ENCODE measurements around the gene CXCR1. TPM values are rescaled to one million over a fixed set of nuclear protein-coding genes. Genes with fewer than 3 reads are reported as not detected.

CXCR1 gene
- total RNA-seq, 2 donors from 2014 or later, result 0.41 to 4.4 TPM

GRCh38 chr2:218196974-218197373 lies 30.2 kb upstream of the CXCR1 start:
- H3K4me1 ChIP-seq (ENCODE audit: control insufficient read depth in 1 of 2, low read depth in 2 of 2), result no peaks in the 10 kb centered on the region
- ATAC-seq (ENCODE audit: insufficient number of reproducible peaks, low FRiP score, low read depth) (no peak), DNase-seq (ENCODE audit: low spot score) (no peak)
- H3K27ac ChIP-seq, result no peak overlapping the region
- no peak for TF ChIP-seq CTCF (IDR thresholded peaks at IDR 0.05)
- H3K9me3 ChIP-seq, result no peaks in the 10 kb centered on the region
- H3K36me3 ChIP-seq, result no peaks in the 10 kb centered on the region
- no peaks in the 10 kb centered on the region for H3K27me3 ChIP-seq (replicated peaks; ENCODE audit: insufficient read depth)
- no peak overlapping the region for H3K4me3 ChIP-seq

GRCh38 chr2:218194880-218195279 lies 28.1 kb upstream of the CXCR1 start:
- no peak for DNase-seq (ENCODE audit: low spot score)
- Histone ChIP-seq H3K9me3 (no peaks in the 10 kb centered on the region), H3K27ac (no peak overlapping the region), H3K27me3 (replicated peaks; ENCODE audit: insufficient read depth) (no peaks in the 10 kb centered on the region), H3K4me3 (no peak overlapping the region), H3K4me1 (ENCODE audit: control insufficient read depth in 1 of 2, low read depth in 2 of 2) (no peaks in the 10 kb centered on the region), H3K36me3 (no peaks in the 10 kb centered on the region)
- no peak for ATAC-seq (ENCODE audit: insufficient number of reproducible peaks, low FRiP score, low read depth)
- TF ChIP-seq CTCF (IDR thresholded peaks at IDR 0.05), result no peak

- H3K4me3 ChIP-seq, result no peak overlapping the region
- no peaks in the 10 kb centered on the region for H3K9me3 ChIP-seq
- H3K27ac ChIP-seq, result no peak overlapping the region
- no peaks in the 10 kb centered on the region for H3K36me3 ChIP-seq
- no peaks in the 10 kb centered on the region for H3K27me3 ChIP-seq (replicated peaks; ENCODE audit: insufficient read depth)
- ATAC-seq (ENCODE audit: insufficient number of reproducible peaks, low FRiP score, low read depth) (no peak), DNase-seq (ENCODE audit: low spot score) (no peak)
- no peak for TF ChIP-seq CTCF (IDR thresholded peaks at IDR 0.05)
- H3K4me1 ChIP-seq (ENCODE audit: control insufficient read depth in 1 of 2, low read depth in 2 of 2), result no peaks in the 10 kb centered on the region
These were observed 26.9 kb upstream of the CXCR1 start for GRCh38 chr2:218193701-218194100.

GRCh38 chr2:218192902-218193430 lies 26.2 kb upstream of the CXCR1 start:
- Histone ChIP-seq H3K9me3 (no peaks in the 10 kb centered on the region), H3K4me3 (no peak overlapping the region), H3K4me1 (ENCODE audit: control insufficient read depth in 1 of 2, low read depth in 2 of 2) (no peaks in the 10 kb centered on the region), H3K27me3 (replicated peaks; ENCODE audit: insufficient read depth) (no peaks in the 10 kb centered on the region), H3K27ac (no peak overlapping the region), H3K36me3 (no peaks in the 10 kb centered on the region)
- ATAC-seq (ENCODE audit: insufficient number of reproducible peaks, low FRiP score, low read depth) (no peak), DNase-seq (ENCODE audit: low spot score) (no peak)
- no peak for TF ChIP-seq CTCF (IDR thresholded peaks at IDR 0.05)

GRCh38 chr2:218188528-218188927 lies 21.8 kb upstream of the CXCR1 start:
- Histone ChIP-seq H3K36me3 (no peaks in the 10 kb centered on the region), H3K4me3 (no peak overlapping the region), H3K27me3 (replicated peaks; ENCODE audit: insufficient read depth) (no peaks in the 10 kb centered on the region), H3K9me3 (no peaks in the 10 kb centered on the region), H3K27ac (no peak overlapping the region), H3K4me1 (ENCODE audit: control insufficient read depth in 1 of 2, low read depth in 2 of 2) (peaks cover 0 to 14% of the 10 kb centered on the region in 2 donors)
- no peak for ATAC-seq (ENCODE audit: insufficient number of reproducible peaks, low FRiP score, low read depth)
- DNase-seq (ENCODE audit: low spot score), result no peak
- no peak for TF ChIP-seq CTCF (IDR thresholded peaks at IDR 0.05)

Data from thoracic aorta (tissue), 2 donors.